HTR-8/SVneo (cell line): ENCODE results near the gene MAP2.
A peak's percentile ranks its signal among the peaks of the same experiment; 100 is the strongest.

Experiments
- DNase-seq: peaks from one replicate; pipeline ENCODE4 v3.0.0; 2011; ENCODE audit warnings: low spot score, mixed read lengths; ENCODE audit not compliant: insufficient read length
- FAIRE-seq: peaks from 2 replicates; lab custom pipeline; 2011; peaks lifted over from hg19 to GRCh38; lab: Jason Lieb, UNC

Gene MAP2

GRCh38 chr2:209423562-209424198 lies at the start of gene MAP2:
Gene MAP2 (plus strand): TSS chr2:209424047. CDS start chr2:209653171, 229,124 bp downstream.
- peak; percentile 56 for DNase-seq
- FAIRE-seq = peak; percentile 48

- FAIRE-seq = no peak
- DNase-seq = no peak
Measured at GRCh38 chr2:209376686-209377085, 47.2 kb upstream of the MAP2 start.

- FAIRE-seq = no peak
- DNase-seq = no peak
Measured at GRCh38 chr2:209380293-209380692, 43.6 kb upstream of the MAP2 start.

- FAIRE-seq (no peak), DNase-seq (no peak)
Measured at GRCh38 chr2:209381091-209381490, 42.8 kb upstream of the MAP2 start.

GRCh38 chr2:209382775-209383174 lies 41.1 kb upstream of the MAP2 start:
- no peak for DNase-seq

GRCh38 chr2:209383212-209383611 lies 40.6 kb upstream of the MAP2 start:
- FAIRE-seq = no peak
- peak; percentile 28 for DNase-seq

More at GRCh38 chr2:209382775-209383174, 41.1 kb upstream of the MAP2 start:
- FAIRE-seq = no peak

GRCh38 chr2:209387389-209387788 lies 36.5 kb upstream of the MAP2 start:
- no peak for FAIRE-seq
- no peak for DNase-seq

- no peak for DNase-seq
- no peak for FAIRE-seq
Measured at GRCh38 chr2:209388446-209389037, 35.3 kb upstream of the MAP2 start.

- no peak for FAIRE-seq
- no peak for DNase-seq
Measured at GRCh38 chr2:209389171-209389618, 34.7 kb upstream of the MAP2 start.

GRCh38 chr2:209390839-209391238 lies 33.0 kb upstream of the MAP2 start:
- FAIRE-seq (no peak), DNase-seq (no peak)

GRCh38 chr2:209391776-209392401 lies 32.0 kb upstream of the MAP2 start:
- peak; percentile 15 for DNase-seq
- peak; percentile 26 for FAIRE-seq

- no peak for FAIRE-seq
- DNase-seq = no peak
Measured at GRCh38 chr2:209395229-209395628, 28.6 kb upstream of the MAP2 start.

- no peak for FAIRE-seq
Measured at GRCh38 chr2:209395652-209396051, 28.2 kb upstream of the MAP2 start.

GRCh38 chr2:209398463-209398862 lies 25.4 kb upstream of the MAP2 start:
- DNase-seq = no peak
- no peak for FAIRE-seq

More at GRCh38 chr2:209395652-209396051, 28.2 kb upstream of the MAP2 start:
- DNase-seq = no peak

GRCh38 chr2:209401788-209402187 lies 22.1 kb upstream of the MAP2 start:
- no peak for DNase-seq
- no peak for FAIRE-seq

GRCh38 chr2:209411296-209411695 lies 12.6 kb upstream of the MAP2 start:
- FAIRE-seq (no peak), DNase-seq (no peak)

- FAIRE-seq = no peak
- DNase-seq = no peak
Measured at GRCh38 chr2:209411718-209412117, 12.1 kb upstream of the MAP2 start.

- FAIRE-seq (no peak), DNase-seq (no peak)
Measured at GRCh38 chr2:209413311-209414014, 10.4 kb upstream of the MAP2 start.

GRCh38 chr2:209416913-209417312 lies 6.9 kb upstream of the MAP2 start:
- no peak for DNase-seq
- FAIRE-seq = no peak

GRCh38 chr2:209422191-209422754 lies 1.6 kb upstream of the MAP2 start:
- FAIRE-seq (no peak), DNase-seq (no peak)
